SIG-M5 treated with dmso at 0.1 percent for 504 hours (cell line): ENCODE results near the gene CELSR1.
"Not testable (repeated sequence)": the region's sequence is repeated elsewhere in the genome, so short reads cannot be mapped to it uniquely, and the experiment has no call there.

Experiments
- DNase-seq: peaks from one replicate; lab custom pipeline; 2025; ENCODE audit not compliant: unreplicated experiment; lab: John Stamatoyannopoulos, UW

CELSR1 gene

DNA sequence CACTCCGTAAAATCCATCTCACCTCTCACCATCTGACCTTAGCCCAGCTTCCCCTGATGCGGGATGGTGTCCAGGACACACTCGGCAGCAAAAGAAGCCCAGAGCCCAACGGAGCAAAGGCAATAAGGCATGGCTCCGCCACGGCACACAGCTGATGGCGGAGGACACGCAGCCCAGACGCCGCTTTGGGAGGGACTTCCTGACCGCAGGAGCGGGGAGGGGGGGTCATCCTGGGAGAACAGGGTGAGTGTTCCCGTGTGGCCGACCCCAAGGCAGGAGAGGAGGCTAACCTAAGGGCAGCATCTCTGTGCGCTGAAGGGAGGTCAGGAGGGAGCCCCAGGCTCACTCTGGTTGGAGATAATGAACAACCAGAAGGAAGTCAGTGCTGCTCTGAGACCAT lies 130.6 kb downstream of the CELSR1 start:
- DNase-seq: no peak

DNA sequence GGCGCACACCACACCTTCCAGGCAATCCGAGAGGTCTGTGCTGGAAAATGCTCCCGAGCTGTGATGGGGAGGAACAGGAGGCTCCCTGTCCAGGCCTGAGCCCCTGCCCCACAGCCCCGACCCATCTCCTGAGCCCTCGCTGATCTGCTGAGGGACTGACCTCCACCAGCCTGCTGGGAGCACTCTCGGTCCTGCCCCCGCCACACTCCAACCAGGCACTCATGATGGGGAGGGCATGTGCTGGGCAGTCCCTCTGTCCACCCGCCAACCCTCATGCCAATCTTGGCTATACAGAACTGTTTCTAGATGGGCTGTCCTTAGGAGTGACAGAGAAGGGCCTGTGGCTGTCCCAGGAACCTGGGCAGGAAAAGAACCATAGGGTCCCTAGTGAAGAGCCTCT lies 131.1 kb downstream of the CELSR1 start:
- no peak for DNase-seq

DNA sequence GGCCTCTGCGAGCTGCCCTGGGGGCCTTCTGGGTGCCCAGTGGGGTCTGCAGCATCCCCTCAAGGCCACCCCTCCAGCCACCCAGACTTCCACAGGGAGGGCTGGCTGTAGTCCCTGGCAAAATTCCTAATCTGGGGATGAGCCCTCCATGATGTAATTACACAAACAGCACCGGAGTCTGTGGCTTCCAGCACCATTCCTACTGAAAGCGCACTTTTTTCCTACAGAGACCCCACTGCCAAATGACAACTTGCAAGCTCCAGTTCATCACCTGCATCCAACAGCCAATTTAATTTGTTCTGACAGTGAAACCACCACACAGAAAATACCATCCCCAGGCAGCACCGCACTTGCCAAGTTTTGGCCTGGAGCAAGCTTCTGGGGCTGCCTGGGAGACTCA lies 131.5 kb downstream of the CELSR1 start:
- no peak for DNase-seq

DNA sequence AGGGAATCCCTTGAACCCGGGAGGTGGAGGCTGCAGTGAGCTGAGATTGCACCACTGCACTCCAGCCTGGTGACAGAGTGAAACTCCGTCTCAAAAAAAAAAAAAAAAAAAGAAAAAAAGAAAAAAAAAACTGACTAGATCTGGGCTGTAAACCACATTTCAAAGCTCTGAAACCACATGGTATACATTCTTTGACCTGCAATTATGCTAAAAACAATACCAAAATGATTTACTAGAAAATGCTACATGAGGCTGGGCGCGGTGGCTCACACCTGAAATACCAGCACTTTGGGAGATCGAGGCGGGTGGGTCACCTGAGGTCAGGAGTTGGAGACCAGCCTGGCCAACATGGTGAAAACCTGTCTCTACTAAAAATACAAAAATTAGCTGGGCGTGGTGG lies 133.5 kb downstream of the CELSR1 start:
- not testable (repeated sequence) for DNase-seq

DNA sequence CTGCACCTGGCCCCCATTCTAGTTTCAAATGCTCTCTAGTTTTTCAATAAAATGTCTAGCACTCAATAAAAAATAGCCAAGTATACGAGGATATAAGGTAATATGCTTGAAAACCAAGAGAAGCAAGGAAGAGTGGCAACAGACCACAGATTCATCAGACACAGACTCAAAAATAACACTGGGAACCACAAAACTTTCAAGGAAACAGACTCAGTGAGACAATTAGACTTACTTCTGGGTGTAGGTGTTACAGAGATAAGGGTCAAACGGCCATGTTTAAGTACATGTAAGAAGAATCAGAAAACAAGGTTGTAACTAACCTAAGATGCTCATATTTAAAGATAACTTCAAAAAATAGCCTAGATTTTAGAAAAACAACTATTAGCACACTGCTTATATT lies 134.9 kb downstream of the CELSR1 start:
- no peak for DNase-seq

DNA sequence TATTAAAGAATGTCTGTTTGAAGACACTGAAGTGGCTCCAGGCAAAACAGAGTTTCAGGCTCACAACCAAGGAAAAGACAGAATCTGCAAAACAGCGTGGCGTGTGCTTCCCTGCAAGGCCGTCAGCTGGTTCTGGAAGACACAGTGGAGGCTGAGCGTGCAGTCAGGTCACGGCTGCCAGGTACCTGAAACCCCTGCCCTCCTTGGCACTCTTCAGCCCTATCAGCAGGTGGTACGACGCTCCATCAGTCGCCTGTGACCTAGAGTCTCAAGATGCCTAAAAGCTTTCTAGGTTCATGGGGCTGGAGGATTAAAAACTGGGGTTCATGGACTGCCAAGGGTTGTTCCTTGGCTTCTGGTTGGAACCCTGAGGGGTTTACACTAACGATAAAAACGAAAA lies 136.1 kb downstream of the CELSR1 start:
- no peak for DNase-seq

DNA sequence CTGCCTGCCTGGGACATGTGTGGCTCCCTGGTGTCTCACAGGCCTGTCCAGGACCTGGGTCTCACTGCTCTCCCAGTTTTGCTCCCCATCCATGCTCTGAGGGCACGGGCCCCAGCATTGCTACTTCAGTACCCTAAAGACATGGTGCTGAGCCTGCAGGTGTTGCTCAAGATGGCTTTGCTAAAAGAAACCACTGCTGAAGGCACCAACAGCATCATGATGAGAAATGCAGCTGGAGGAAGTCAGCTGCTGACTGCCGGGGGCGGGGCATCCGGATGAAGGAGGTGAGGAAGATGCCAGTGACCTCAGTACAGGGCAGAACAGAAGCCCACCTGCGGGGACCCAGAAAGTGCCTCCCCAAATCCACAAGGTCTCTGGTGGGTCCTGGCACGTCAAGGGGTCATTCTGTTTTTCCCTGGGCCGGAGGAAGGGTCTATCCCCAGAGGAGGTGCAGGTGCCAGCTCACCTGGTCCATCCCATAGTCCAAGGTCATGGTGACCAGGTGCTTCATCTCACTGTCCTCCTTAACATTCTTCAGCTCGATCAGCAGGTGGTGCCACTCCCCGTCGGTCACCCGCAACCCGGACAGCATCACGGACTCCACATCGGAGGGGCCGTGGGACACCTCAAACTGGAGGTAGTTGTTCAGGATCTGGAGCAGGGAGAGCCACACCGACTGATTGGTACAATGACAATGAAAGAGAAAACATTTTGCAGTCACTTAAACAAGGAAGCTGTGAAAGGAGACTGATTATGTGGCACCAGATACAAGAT lies 138.0 kb downstream of the CELSR1 start:
- DNase-seq: no peak

DNA sequence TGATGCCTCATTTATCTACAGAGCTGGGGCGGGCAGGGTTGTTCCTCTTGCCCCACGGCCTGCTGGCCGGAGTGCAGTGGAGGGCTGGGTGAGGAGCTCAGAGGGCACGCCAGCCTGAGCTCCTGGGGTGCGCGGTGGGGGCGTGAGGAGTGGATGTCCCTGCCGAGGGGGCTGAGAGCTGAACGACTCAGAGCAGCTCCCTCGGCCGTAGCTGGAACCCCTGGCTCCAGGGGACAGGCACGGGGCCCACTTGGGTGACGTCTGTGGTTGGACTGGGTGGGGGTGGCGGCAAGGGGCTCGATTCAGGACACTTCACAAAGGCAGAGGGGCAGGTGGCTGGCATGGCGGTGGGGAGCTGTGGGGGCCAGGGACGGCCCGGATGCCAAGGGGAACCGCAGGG lies 139.5 kb downstream of the CELSR1 start:
- no peak for DNase-seq

DNA sequence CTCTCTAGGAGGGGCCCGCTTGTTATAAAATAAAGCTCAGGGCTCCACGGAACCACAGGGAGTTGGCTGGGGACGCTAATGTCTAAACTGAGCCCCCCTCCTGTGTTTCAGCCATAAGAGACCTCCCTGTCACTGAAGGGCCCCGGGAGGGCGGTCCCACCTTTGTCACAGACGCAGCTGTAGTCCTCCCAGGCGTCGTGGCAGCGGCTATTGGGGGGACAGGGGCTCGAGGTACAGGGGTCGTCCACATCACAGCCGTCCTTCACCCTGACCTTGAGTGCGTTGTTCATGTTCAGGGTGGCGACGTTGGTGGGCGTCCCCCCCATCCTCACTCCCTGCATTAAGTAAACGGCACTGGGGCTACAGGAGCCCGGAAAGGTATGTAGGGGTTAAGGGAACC lies 139.9 kb downstream of the CELSR1 start:
- no peak for DNase-seq

DNA sequence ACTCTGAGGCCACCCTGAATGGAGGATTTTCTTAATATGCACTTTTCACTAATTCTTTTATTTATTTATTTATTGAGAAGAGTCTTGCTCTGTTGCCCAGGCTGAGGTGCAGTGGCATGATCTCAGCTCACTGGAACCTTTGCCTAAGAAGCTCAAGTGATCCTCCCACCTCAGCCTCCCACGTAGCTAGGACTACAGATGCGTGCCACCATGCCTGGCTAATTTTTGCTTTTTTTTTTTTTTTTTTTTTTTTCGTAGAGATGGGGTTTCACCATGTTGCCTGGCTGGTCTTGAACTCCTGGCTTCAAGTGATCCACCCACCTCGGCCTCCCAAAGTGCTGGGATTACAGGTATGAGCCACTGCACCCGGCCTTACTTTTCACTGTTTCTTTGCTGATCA lies 140.4 kb downstream of the CELSR1 start:
- DNase-seq: not testable (repeated sequence)

DNA sequence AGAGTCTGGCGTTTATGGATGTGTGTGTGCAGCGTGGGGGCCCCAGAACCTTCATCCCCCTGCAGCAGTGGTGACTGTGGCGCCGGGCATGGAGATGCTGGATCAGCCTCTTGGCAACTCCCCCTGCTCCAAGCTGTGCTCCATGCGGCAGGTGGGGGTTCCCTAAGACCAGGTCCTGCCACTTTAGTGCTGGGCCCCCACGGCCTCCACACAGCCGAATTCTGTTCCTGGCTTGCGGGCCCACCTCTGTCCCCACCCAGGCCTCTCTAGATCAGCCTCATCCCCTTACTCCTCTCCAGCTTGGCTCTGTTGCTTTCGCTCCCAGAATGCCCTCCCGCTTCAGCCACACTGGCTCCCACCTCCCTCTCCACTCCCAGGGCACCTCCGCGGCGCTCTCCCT lies 142.3 kb downstream of the CELSR1 start:
- no peak for DNase-seq

DNA sequence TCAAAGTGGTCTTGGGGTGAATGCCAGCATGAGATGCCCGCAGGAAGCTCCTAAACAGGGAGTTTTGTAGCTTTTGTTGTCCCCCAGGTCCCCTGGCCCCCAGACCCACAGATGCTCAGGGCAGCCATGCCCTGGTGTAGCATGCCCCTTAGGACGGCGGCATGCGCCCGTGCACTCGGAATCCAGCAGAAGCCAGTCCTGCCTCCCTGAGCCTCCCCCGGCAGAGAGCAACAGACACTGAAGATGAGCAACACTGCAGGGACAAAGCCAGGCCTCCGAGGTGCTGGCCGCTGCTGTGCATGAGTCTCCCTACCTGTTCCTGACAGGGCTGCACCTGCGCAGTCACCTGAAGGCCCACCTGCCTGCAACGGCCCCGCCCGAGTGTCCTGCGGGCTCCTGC lies 142.8 kb downstream of the CELSR1 start:
- DNase-seq: no peak

DNA sequence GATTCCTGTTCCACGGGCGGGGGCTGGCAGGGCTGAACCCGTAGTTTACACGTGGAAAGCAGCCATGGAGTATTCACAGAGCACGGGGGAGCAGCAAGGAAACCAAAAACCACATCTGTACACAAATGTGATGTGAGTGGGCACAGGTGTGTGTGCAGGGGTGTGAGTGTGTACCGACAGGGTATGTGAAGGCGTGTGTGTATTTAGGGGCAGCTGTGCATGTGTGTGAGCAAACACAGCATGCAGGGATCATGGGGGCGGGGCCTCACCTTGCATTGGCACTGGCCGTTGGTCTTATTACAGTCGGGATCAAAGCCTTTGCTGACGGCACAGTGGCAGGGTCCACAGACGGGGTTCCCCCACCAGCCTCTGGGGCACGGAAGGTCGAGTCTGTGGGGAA lies 143.5 kb downstream of the CELSR1 start:
- no peak for DNase-seq

DNA sequence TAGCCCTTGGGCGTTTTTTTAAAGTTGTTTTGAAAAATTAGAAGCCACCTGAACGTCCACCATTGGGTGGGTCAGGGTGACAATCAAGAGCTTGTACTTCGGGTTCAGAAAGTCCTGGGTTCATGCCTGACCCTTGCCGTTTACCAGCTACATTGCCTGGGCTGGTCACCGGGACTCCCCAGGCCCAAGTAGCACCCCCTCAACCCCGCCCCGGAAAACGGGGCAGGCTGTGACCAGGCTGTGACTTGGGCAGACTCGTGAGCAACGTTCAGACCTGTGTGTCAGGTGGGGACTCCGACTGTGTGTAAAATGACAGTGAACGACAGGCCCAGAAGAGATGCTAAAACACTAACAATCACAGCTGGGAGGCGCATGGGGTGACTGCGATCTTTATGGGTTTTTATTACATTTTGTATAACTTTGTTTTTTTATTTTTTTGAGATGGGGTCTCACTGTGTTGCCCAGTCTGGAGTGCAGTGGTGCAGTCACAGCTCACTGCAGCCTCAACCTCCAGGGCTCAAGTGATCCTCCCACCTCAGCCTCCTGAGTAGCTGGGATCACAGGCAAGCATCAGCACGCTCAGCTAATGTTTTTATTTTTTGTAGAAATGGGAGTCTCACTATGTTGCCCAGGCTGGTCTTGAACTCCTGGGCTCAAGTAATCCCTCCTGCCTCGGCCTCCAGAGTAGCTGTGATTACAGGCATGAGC lies 145.1 kb downstream of the CELSR1 start:
- DNase-seq: no peak

DNA sequence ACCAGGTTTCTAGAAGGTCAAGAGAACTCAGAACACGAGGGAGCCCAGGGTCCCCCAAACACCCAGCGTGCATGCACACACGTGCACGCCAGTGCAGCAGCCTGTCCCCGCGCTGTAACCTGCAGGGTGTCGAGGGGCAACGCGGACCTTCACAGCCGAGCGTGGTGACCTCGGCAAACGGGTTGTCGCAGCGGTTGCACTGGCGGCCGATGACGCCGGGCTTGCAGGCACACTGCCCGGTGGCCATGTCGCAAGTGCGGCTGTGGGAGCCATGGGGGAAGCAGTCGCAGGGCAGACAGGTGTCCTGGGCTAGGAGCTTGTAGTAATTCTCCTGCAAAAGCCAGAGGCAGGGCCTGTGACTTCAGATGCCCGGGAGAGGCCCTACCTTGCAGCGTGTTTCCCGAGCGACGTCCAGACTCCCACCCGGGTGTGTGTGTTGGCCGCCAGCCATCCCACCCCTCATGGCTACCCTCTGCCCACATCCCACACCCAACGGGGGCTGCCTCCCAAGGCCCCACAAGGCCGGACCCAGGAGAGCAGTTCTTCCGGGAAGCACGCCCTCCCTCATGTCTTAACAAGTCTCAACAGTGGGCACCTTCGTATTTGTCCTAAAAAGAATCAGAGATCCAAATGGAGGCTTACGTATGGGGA lies 145.8 kb downstream of the CELSR1 start:
- DNase-seq: no peak

DNA sequence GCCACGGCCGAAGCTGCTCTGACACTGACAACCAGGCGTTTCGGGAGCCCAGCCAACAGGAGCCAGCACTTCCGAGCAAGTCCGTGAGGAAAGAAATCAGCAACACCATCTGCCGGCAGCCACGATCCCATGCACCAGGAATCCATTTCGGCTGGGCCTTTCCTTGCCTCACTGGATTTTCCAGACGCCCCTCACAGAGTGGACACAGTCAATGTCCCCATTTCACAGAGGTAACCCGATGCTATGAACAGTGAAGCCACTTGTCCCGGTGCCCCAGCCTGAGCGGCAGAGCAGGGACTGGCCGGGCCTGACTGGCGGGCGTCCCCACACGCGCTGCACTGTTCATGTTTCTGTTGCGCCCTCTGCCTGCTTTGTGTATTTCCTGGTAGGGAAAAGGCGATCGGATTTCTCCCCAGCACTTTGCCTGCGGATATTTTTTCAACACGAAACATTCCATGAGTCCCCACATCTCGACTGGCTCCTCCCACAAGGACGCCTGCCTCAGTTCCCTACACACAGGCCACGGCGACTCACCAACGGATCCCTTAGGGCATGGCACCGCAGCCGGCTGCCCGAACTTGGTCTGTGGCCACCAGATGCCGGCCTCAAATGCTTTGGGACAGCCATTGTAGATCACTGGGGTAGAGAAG lies 146.6 kb downstream of the CELSR1 start:
- peak; percentile 1 for DNase-seq

DNA sequence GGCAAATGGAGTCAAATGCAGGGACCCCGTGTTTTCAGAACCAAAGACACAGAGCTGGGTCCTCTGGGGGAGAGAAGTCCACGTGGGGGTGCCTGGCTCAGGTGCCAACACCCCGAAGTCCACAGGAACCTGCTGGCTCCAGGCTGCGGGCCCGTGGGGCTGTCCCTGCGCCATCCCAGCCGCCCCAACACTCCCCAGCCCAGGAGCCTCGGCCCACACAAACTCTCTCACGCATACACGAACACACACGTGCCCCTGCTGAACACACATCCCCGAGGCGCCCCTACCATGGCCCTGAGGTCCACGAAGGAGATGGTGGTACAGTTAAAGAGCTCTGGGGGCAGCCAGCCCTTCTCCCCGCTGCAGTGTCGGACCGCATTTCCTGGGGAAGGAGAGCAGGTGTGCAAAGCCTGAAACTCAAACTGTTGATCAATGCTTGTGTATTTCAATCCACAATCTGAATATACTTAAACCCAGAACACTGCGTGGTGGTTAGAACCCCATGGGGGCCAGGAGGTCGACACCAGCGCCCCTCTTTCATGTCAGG lies 147.2 kb downstream of the CELSR1 start:
- DNase-seq: no peak

DNA sequence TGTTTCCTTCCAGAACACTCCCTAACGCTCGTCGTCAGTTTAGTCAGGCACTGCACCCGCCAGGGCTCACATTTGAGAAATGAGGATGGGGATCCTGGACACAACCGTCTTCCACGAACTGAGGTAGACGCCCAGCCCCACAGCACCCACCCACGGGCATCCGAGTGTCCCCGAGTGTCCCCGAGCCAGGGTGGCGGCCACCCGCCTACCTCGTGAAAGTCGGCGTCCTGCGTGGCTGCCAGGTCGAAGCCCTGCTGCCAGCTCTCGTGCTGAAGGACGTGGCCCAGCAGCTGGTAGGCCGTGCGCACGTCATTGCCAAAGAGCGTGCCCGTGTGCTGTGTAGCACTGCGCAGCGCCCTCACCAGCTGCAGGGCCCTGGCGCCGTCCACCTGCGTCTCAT lies 148.3 kb downstream of the CELSR1 start:
- DNase-seq: no peak

DNA sequence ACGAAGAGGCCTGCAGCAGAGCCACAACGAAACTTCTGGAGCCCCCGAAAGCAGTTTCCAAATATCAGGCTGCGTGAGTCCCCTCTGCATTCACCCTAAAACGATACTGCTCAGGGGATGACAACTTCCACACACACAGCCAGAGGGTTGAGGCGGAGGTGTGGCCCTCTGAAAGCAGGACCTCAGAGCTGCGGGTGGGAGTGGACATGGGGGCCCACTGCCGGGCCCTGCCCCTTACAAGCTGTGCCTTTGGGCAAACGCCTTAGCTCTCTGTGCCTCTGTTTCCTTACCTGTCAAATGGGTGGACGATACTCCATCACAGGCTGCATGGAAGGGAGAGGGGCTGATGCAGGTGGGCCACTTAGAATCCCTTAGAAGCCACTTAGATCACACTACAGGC lies 148.8 kb downstream of the CELSR1 start:
- no peak for DNase-seq

DNA sequence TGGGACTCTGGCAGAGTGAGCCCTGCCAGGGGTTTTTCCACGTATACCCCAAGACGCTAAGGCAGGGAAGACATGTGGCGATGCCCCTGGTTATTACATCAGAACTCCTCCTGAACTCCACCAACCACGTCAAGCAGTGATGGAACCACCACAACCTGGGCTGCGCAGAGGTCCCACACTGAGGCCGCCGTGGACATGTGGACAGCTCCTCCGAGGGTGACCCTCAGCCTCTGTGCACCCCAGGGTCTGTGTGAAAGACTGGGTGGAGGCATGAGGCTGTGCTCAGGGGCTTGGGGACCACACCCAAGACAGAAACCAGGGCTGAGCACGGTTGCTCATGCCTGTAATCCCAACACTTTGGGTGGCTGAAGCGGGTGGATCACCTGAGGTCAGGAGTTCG lies 149.7 kb downstream of the CELSR1 start:
- no peak for DNase-seq

DNA sequence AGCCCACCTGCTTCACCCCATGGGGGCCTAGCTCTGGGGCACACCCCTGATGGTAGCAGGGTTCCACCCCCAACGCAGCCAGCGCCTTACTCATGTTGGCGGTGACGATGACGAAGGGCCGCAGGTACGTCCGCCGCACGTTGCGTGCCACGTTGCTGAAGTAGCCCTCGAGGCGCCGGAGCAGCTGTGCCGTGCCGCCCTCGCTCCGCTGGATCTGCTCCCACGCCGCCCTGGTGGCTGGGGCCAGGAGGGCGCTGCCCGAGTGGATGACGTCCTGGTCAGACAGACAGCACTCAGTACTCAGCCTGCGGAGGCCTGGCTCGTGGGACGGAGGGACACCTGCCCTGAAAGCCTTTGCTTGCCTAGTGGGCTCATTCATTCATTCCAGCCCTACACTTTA lies 151.1 kb downstream of the CELSR1 start:
- no peak for DNase-seq
